PC-9 (cell line): ENCODE data around the gene PDCD6IP. TPM values are rescaled to one million over a fixed set of nuclear protein-coding genes. Genes with fewer than 3 reads are reported as not detected.
"Not testable (repeated sequence)": the region's sequence is repeated elsewhere in the genome, so short reads cannot be mapped to it uniquely, and the experiment has no call there.

Experiments
- BruUV-seq: library from RNA; stranded (reverse); fragments of 400-500 nt; replicated peaks from 2 replicates; lab custom pipeline; 2021; lab: Mats Ljungman, UMichigan
- CTCF ChIA-PET: fragments of 300-600 bp; sonication (Branson Sonifier 250); formaldehyde crosslinking; loops from one replicate; lab custom pipeline; 2022; ENCODE audit warnings: antibody characterized with exemption; lab: Charles Lee
- POLR2A ChIA-PET: fragments of 300-600 bp; sonication (Branson Sonifier 250); formaldehyde crosslinking; loops from one replicate; lab custom pipeline; 2022; ENCODE audit warnings: antibody characterized with exemption; ENCODE audit not compliant: unreplicated experiment; lab: Charles Lee
- DNase-seq, 2 experiments: peaks; one replicate each; pipeline versions ENCODE4 v3.0.0 to v3.0.0-alpha.2; 2015 to 2022; ENCODE audit warnings: mixed read lengths in 1 of 2
- H2AFZ ChIP-seq: fragments of 200-600 bp; sonication (generic); 2 replicates; pipeline ENCODE4 v1.8.1; 2017; ENCODE audit warnings: antibody characterized with exemption
- H3F3A ChIP-seq: fragments of 200-600 bp; sonication (generic); 2 replicates; pipeline ENCODE4 v1.8.1; 2017; ENCODE audit warnings: antibody characterized with exemption, mild to moderate bottlenecking, low read depth; ENCODE audit not compliant: insufficient read depth
- H3K27ac ChIP-seq: fragments of 200-600 bp; sonication (generic); 2 replicates; pipeline ENCODE4 v1.6.1; 2016; ENCODE audit warnings: mixed run types
- H3K27me3 ChIP-seq: fragments of 200-600 bp; sonication (generic); 2 replicates; pipeline ENCODE4 v1.6.1; 2016; ENCODE audit warnings: low read depth, mixed run types; ENCODE audit not compliant: insufficient read depth
- H3K36me3 ChIP-seq: fragments of 200-600 bp; sonication (generic); 2 replicates; pipeline ENCODE4 v1.6.1; 2016; ENCODE audit warnings: low read depth, mixed run types
- H3K4me1 ChIP-seq: fragments of 200-600 bp; sonication (generic); replicated peaks from 2 replicates; pipeline ENCODE4 v1.6.1; 2016; ENCODE audit warnings: mixed run types; ENCODE audit not compliant: insufficient read depth
- H3K4me2 ChIP-seq: fragments of 200-600 bp; sonication (generic); 2 replicates; pipeline ENCODE4 v1.6.1; 2017; ENCODE audit warnings: mixed run types
- H3K4me3 ChIP-seq: fragments of 200-600 bp; sonication (generic); 2 replicates; pipeline ENCODE4 v1.6.1; 2016; ENCODE audit warnings: mixed run types
- H3K79me2 ChIP-seq: fragments of 200-600 bp; sonication (generic); 2 replicates; pipeline ENCODE4 v1.6.1; 2017; ENCODE audit warnings: low read depth, mixed run types
- H3K9me2 ChIP-seq: fragments of 200-600 bp; sonication (generic); 2 replicates; pipeline ENCODE4 v1.8.1; 2017; ENCODE audit warnings: mild to moderate bottlenecking; ENCODE audit not compliant: insufficient read depth
- H3K9me3 ChIP-seq: fragments of 200-600 bp; sonication (generic); 2 replicates; pipeline ENCODE4 v1.8.1; 2016; ENCODE audit warnings: low read depth; ENCODE audit not compliant: insufficient read depth
- H4K20me1 ChIP-seq: fragments of 200-600 bp; sonication (generic); 2 replicates; pipeline ENCODE4 v1.8.1; 2017; ENCODE audit not compliant: insufficient read depth
- EZH2 ChIP-seq: fragments of 200-600 bp; sonication (generic); IDR thresholded peaks from 2 replicates; pipeline ENCODE4 v1.8.0; 2017; ENCODE audit warnings: antibody characterized with exemption, low read depth
- intact Hi-C: fragments of 100-400 bp; cut with micrococcal nuclease; formaldehyde crosslinking; loops from one replicate; pipeline ENCODE4 v1.10.0; 2022; ENCODE audit not compliant: unreplicated experiment
- total RNA-seq: library from RNA; stranded (reverse); gene quantifications from 2 replicates; pipeline ENCODE4 v1.2.3, GENCODE V29; 2021
- TF ChIP-seq, protein P1 (sequence below): fragments of 200-600 bp; sonication (generic); conservative IDR thresholded peaks from 2 replicates; pipeline ENCODE4 v1.6.1; 2017; ENCODE audit warnings: mixed run types, antibody characterized with exemption, mild to moderate bottlenecking, moderate library complexity

Gene PDCD6IP
- total RNA-seq, 1 experiment from 2014 or later: 209 TPM

DNA sequence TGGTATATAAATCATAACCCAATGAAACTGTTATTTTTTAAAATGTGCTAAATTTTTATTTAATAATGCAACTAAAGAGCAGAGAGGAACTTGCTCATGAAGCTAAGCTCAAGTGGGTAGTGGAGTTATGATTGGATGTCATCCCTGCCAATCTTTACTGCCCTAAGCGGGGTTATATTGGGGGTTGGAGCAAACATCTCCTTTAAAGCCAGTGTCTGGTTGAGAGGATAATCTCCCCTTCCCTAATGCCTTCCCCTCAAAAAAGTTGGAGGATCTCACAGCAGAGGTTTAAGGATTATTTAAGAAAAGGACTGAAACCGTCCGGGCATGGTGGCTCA, 48.2 kb upstream of the PDCD6IP start:
- no peaks in the 10 kb centered on the region for H3K4me1 ChIP-seq
- peaks cover 3% of the 10 kb centered on the region; the same call in 1 of the 2 replicates for H3K9me3 ChIP-seq
- no peak overlapping the region for H3K4me3 ChIP-seq
- no peaks in the 10 kb centered on the region for H3F3A ChIP-seq
- no peaks in the 10 kb centered on the region for H4K20me1 ChIP-seq
- ChIA-PET POLR2A (no interaction called here), CTCF (no interaction called here)
- no peak overlapping the region for H3K4me2 ChIP-seq
- no peaks in the 10 kb centered on the region for H3K79me2 ChIP-seq
- intact Hi-C loops: no loop called here
- H3K36me3 ChIP-seq: no peaks in the 10 kb centered on the region
- TF ChIP-seq EZH2: no peak
- TF ChIP-seq, protein P1, sequence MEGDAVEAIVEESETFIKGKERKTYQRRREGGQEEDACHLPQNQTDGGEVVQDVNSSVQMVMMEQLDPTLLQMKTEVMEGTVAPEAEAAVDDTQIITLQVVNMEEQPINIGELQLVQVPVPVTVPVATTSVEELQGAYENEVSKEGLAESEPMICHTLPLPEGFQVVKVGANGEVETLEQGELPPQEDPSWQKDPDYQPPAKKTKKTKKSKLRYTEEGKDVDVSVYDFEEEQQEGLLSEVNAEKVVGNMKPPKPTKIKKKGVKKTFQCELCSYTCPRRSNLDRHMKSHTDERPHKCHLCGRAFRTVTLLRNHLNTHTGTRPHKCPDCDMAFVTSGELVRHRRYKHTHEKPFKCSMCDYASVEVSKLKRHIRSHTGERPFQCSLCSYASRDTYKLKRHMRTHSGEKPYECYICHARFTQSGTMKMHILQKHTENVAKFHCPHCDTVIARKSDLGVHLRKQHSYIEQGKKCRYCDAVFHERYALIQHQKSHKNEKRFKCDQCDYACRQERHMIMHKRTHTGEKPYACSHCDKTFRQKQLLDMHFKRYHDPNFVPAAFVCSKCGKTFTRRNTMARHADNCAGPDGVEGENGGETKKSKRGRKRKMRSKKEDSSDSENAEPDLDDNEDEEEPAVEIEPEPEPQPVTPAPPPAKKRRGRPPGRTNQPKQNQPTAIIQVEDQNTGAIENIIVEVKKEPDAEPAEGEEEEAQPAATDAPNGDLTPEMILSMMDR: no peak
- no peak for DNase-seq
- H2AFZ ChIP-seq: no peak overlapping the region
- no peak overlapping the region for H3K27ac ChIP-seq
- H3K9me2 ChIP-seq: no peaks in the 10 kb centered on the region
- H3K27me3 ChIP-seq: no peaks in the 10 kb centered on the region
- no TSS peak for BruUV-seq

DNA sequence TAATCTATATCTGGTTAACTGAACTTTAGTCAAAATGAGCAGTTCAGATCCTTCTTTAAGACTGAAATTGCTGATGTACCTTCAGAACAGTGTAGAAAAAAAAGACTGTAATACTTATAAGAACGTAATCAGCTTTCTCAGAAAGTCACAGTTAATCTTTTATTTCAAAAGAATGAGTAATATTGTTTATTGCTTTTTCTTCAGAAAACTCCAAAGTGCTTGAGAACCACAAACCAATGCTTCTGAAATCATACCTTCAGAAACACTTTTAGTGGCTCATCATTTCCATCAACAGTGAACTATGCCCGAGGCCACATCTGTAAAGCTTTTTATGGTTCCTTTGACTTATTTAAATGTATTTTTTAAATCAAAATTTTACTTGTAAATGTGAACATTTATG, 47.1 kb upstream of the PDCD6IP start:
- Histone ChIP-seq H3K4me1 (no peaks in the 10 kb centered on the region), H3K9me3 (peaks cover 3% of the 10 kb centered on the region; the same call in 1 of the 2 replicates), H4K20me1 (no peaks in the 10 kb centered on the region), H3K4me2 (no peak overlapping the region), H3K9me2 (no peaks in the 10 kb centered on the region), H2AFZ (no peak overlapping the region), H3K36me3 (no peaks in the 10 kb centered on the region), H3K27me3 (no peaks in the 10 kb centered on the region), H3K79me2 (no peaks in the 10 kb centered on the region), H3F3A (no peaks in the 10 kb centered on the region), H3K27ac (no peak overlapping the region), H3K4me3 (no peak overlapping the region)
- no TSS peak for BruUV-seq
- ChIA-PET CTCF (no interaction called here), POLR2A (no interaction called here)
- TF ChIP-seq, protein P1: no peak
- no peak for TF ChIP-seq EZH2
- intact Hi-C loops: no loop called here
- no peak for DNase-seq

DNA sequence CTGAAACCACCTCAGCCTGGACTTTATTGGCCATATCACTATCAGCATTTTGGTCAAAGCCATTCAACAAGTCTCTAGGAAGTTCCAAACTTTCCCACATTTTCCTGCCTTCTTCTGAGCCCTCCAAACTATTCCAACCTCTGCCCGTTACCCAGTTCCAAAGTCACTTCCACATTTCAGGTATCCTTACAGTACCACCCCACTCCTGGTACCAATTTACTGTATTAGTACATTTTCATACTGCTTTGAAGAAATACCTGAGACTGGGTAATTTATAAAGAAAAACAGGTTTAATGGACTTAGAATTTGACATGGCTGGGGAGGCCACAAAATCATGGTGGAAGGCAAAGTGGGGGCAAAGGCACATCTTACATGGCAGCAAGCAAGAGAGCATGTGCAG, 44.0 kb upstream of the PDCD6IP start:
- H3F3A ChIP-seq, DNase-seq, intact Hi-C loops: not testable (repeated sequence)

DNA sequence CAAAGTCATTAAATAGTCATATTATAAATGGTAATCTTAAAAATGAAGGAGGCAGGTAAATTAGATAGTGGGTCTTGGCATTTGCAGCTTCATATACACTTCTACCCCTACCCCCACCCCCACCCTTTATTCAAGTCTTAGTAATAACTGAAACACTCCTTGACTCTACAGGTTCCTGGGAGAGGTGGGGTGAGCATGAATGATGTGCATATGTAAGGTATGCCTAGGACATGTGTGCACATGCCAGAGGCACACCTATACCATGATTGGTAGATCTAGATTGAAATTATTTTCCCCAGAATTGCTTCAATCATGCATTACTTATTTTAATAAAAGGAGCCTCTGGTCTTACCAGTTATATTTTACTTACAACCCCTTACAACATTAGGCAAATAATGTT, 40.1 kb upstream of the PDCD6IP start:
- Histone ChIP-seq H3K4me1 (no peaks in the 10 kb centered on the region), H3K4me3 (no peak overlapping the region), H2AFZ (no peak overlapping the region), H3K79me2 (no peaks in the 10 kb centered on the region), H3K36me3 (no peaks in the 10 kb centered on the region), H4K20me1 (no peaks in the 10 kb centered on the region), H3K4me2 (no peak overlapping the region), H3F3A (no peaks in the 10 kb centered on the region), H3K9me2 (no peaks in the 10 kb centered on the region), H3K9me3 (peaks cover 3% of the 10 kb centered on the region; the same call in 1 of the 2 replicates), H3K27ac (no peak overlapping the region), H3K27me3 (no peaks in the 10 kb centered on the region)
- BruUV-seq: no TSS peak
- no peak for DNase-seq
- ChIA-PET POLR2A (no interaction called here), CTCF (no interaction called here)
- intact Hi-C loops: no loop called here
- TF ChIP-seq, protein P1: no peak
- TF ChIP-seq EZH2: no peak

More for the DNA sequence above, 44.0 kb upstream of the PDCD6IP start:
- H3K9me2 ChIP-seq, BruUV-seq, CTCF ChIA-PET, H3K36me3 ChIP-seq, H3K27me3 ChIP-seq, H3K4me3 ChIP-seq, H3K27ac ChIP-seq, POLR2A ChIA-PET, H3K9me3 ChIP-seq, H3K4me1 ChIP-seq, H2AFZ ChIP-seq, H3K79me2 ChIP-seq, H3K4me2 ChIP-seq, H4K20me1 ChIP-seq: not testable (repeated sequence)
